Measurements from ENCODE around the gene CHD8.
"Not testable (repeated sequence)": the region's sequence is repeated elsewhere in the genome, so short reads cannot be mapped to it uniquely, and the experiment has no call there.

CHD8 gene

DNA sequence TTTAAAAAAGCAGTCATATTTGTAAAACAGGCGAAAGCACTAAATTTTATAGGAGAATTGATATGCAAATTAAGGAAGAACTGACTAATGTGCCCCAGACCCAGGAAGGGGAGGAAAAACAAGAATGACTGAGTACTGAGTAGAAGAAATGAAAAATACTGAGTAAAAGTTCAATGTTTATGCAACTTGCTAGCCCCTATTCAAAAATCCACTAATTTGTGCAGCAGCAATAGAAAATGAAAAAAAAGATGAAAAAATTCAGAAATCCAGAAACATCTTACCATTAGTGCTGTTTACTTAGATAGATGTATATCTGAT is 6.1 kb downstream of the CHD8 start:
- peak overlapping the region; percentile 46; the same call in 1 of the 2 replicates for H3K27ac ChIP-seq (ENCODE audit: low read length)
- TF ChIP-seq, protein P1, sequence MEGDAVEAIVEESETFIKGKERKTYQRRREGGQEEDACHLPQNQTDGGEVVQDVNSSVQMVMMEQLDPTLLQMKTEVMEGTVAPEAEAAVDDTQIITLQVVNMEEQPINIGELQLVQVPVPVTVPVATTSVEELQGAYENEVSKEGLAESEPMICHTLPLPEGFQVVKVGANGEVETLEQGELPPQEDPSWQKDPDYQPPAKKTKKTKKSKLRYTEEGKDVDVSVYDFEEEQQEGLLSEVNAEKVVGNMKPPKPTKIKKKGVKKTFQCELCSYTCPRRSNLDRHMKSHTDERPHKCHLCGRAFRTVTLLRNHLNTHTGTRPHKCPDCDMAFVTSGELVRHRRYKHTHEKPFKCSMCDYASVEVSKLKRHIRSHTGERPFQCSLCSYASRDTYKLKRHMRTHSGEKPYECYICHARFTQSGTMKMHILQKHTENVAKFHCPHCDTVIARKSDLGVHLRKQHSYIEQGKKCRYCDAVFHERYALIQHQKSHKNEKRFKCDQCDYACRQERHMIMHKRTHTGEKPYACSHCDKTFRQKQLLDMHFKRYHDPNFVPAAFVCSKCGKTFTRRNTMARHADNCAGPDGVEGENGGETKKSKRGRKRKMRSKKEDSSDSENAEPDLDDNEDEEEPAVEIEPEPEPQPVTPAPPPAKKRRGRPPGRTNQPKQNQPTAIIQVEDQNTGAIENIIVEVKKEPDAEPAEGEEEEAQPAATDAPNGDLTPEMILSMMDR (IDR thresholded peaks at IDR 0.05; ENCODE audit: low read length): no peak
- TF ChIP-seq EZH2 (optimal IDR thresholded peaks at IDR 0.05; ENCODE audit: low read depth, low read length): no peak
- TF ChIP-seq EZH2phosphoT487 (IDR thresholded peaks at IDR 0.05; ENCODE audit: low read length): no peak

DNA sequence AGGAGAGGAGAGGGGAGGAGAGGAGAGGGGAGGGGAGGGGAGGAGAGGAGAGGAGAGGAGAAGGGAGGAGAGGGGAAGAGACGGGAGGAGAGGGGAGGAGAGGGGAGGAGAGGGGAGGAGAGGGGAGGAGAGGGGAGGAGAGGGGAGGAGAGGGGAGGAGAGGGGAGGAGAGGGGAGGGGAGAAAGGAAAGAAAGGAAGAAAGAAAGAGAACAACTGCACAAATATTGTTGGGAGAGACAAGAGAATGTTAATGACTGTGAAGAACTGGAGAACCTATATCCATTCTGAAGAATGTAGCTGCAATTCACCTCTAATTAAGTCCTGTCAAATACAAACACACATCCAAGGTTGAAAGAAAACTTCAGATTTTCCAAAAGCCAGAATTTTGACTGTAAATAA is 13.3 kb downstream of the CHD8 start:
- not testable (repeated sequence) for H4K20me1 ChIP-seq (ENCODE audit: insufficient read depth, low read length); H3K27ac ChIP-seq (ENCODE audit: low read length); DNase-seq; H3K9me3 ChIP-seq (replicated peaks; ENCODE audit: insufficient read depth, low read length); H3K4me3 ChIP-seq (ENCODE audit: low read length); H3K4me1 ChIP-seq (ENCODE audit: low read length); H2AFZ ChIP-seq (ENCODE audit: low read length); H3K4me2 ChIP-seq (ENCODE audit: low read depth, low read length); H3K36me3 ChIP-seq (replicated peaks; ENCODE audit: insufficient read depth, low read length); H3K9ac ChIP-seq (ENCODE audit: low read length); H3F3A ChIP-seq (ENCODE audit: insufficient read depth, low read length); H3K9me2 ChIP-seq (replicated peaks; ENCODE audit: insufficient read depth, low read length); H3K27me3 ChIP-seq (replicated peaks; ENCODE audit: insufficient read depth, low read length)
- peaks cover 61% of the 10 kb centered on the region for H3K79me2 ChIP-seq (ENCODE audit: low read length)

More for the DNA sequence above, 6.1 kb downstream of the CHD8 start:
- H3K9ac ChIP-seq (ENCODE audit: low read length): no peak overlapping the region
- no peaks in the 10 kb centered on the region for H3K9me2 ChIP-seq (replicated peaks; ENCODE audit: insufficient read depth, low read length)
- peaks cover 9% of the 10 kb centered on the region; the same call in 1 of the 2 replicates for H3F3A ChIP-seq (ENCODE audit: insufficient read depth, low read length)
- DNase-seq: no peak
- no peak overlapping the region for H3K4me3 ChIP-seq (ENCODE audit: low read length)
- H3K4me1 ChIP-seq (ENCODE audit: low read length): peaks cover 8% of the 10 kb centered on the region
- H3K9me3 ChIP-seq (replicated peaks; ENCODE audit: insufficient read depth, low read length): no peaks in the 10 kb centered on the region
- no peak overlapping the region for H2AFZ ChIP-seq (ENCODE audit: low read length)
- peaks cover 88% of the 10 kb centered on the region for H3K79me2 ChIP-seq (ENCODE audit: low read length)
- peak overlapping the region; percentile 24; the same call in 1 of the 2 replicates for H3K4me2 ChIP-seq (ENCODE audit: low read depth, low read length)
- H3K27me3 ChIP-seq (replicated peaks; ENCODE audit: insufficient read depth, low read length): no peaks in the 10 kb centered on the region
- H3K36me3 ChIP-seq (replicated peaks; ENCODE audit: insufficient read depth, low read length): no peaks in the 10 kb centered on the region
- no peaks in the 10 kb centered on the region for H4K20me1 ChIP-seq (ENCODE audit: insufficient read depth, low read length)

- Histone ChIP-seq H3K4me1 (ENCODE audit: low read length) (0 out of 2 replicates have a peak, but pooled peaks cover 5% of the 10 kb centered on the region), H2AFZ (ENCODE audit: low read length) (no peak overlapping the region), H3K9me3 (replicated peaks; ENCODE audit: insufficient read depth, low read length) (no peaks in the 10 kb centered on the region), H3K9me2 (replicated peaks; ENCODE audit: insufficient read depth, low read length) (no peaks in the 10 kb centered on the region), H4K20me1 (ENCODE audit: insufficient read depth, low read length) (no peaks in the 10 kb centered on the region), H3K4me3 (ENCODE audit: low read length) (no peak overlapping the region), H3K4me2 (ENCODE audit: low read depth, low read length) (no peak overlapping the region), H3F3A (ENCODE audit: insufficient read depth, low read length) (no peaks in the 10 kb centered on the region), H3K79me2 (ENCODE audit: low read length) (peaks cover 61% of the 10 kb centered on the region), H3K27ac (ENCODE audit: low read length) (no peak overlapping the region), H3K27me3 (replicated peaks; ENCODE audit: insufficient read depth, low read length) (no peaks in the 10 kb centered on the region), H3K9ac (ENCODE audit: low read length) (no peak overlapping the region), H3K36me3 (replicated peaks; ENCODE audit: insufficient read depth, low read length) (no peaks in the 10 kb centered on the region)
- no peak for DNase-seq
- no peak for TF ChIP-seq EZH2 (optimal IDR thresholded peaks at IDR 0.05; ENCODE audit: low read depth, low read length)
- TF ChIP-seq EZH2phosphoT487 (IDR thresholded peaks at IDR 0.05; ENCODE audit: low read length): no peak
- TF ChIP-seq, protein P1 (IDR thresholded peaks at IDR 0.05; ENCODE audit: low read length): no peak
Measured at GRCh38 chr14:21440859-21441258, 15.1 kb downstream of the CHD8 start.

DNA sequence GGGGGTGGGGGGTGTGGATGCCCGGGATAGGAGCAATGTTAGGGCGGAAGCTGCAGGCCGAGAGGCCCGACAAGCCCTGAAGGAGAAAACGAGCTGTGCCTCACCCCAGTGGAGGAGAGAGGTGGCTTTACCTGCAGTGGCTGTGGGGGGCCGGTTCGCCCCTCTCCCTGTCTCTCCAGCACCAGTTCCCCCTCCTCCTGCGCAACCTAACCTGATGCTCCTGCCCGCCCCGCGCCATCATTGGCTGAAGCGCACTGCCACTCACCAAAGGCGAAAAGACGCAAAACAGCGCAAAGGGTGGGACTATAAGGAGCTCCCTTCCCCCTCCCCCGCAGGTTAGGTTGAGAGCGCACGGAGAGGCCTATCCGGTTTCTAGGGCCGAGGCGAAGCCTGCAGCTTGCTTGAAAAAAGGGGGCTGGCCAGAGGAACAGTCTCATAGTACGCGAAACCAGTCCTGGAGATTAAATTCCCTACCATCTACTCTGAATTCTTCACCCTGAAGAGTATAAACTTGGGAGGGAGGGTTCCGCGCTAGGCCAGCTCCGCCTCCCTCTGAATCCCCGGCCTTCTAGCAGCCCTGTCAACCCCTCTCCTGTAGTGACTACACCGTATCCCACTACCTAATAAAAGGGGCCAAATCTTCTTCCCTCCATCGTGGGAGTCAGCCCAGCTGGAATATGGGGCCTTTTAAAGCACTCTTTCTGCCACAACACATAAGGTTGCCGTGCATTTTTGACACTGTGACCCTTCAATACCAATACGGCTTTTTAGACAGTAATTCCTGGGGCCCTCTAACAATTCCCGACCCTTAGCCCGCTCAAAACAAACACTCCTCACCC is 18.6 kb downstream of the CHD8 start:
- 0 out of 2 replicates have a peak, but pooled peaks cover 5% of the 10 kb centered on the region for H3K4me1 ChIP-seq (ENCODE audit: low read length)
- H3K27ac ChIP-seq (ENCODE audit: low read length): no peak overlapping the region
- TF ChIP-seq EZH2 (optimal IDR thresholded peaks at IDR 0.05; ENCODE audit: low read depth, low read length): no peak
- TF ChIP-seq, protein P1 (IDR thresholded peaks at IDR 0.05; ENCODE audit: low read length): no peak
- peaks cover 76% of the 10 kb centered on the region for H3K79me2 ChIP-seq (ENCODE audit: low read length)
- DNase-seq: peak; percentile 93
- H3K4me2 ChIP-seq (ENCODE audit: low read depth, low read length): peak overlapping the region; percentile 72; the same call in 1 of the 2 replicates
- H3K9ac ChIP-seq (ENCODE audit: low read length): peak overlapping the region; percentile 64
- H4K20me1 ChIP-seq (ENCODE audit: insufficient read depth, low read length): no peaks in the 10 kb centered on the region
- H3K4me3 ChIP-seq (ENCODE audit: low read length): peak overlapping the region; percentile 72
- no peaks in the 10 kb centered on the region for H3K36me3 ChIP-seq (replicated peaks; ENCODE audit: insufficient read depth, low read length)
- peak overlapping the region; percentile 35 for H2AFZ ChIP-seq (ENCODE audit: low read length)
- H3F3A ChIP-seq (ENCODE audit: insufficient read depth, low read length): no peaks in the 10 kb centered on the region
- no peaks in the 10 kb centered on the region for H3K9me3 ChIP-seq (replicated peaks; ENCODE audit: insufficient read depth, low read length)
- no peaks in the 10 kb centered on the region for H3K27me3 ChIP-seq (replicated peaks; ENCODE audit: insufficient read depth, low read length)
- no peaks in the 10 kb centered on the region for H3K9me2 ChIP-seq (replicated peaks; ENCODE audit: insufficient read depth, low read length)

Data from MM.1S (cell line).